Osteoblast (primary cell): ENCODE measurements around the gene TFCP2. TPM values are rescaled to one million over a fixed set of nuclear protein-coding genes. Genes with fewer than 3 reads are reported as not detected.
A peak's percentile ranks its signal among the peaks of the same experiment; 100 is the strongest.

Experiments used
- DNase-seq: peaks from one replicate; pipeline ENCODE4 v3.0.0; 2011; ENCODE audit warnings: low spot score, mixed read lengths; ENCODE audit not compliant: insufficient read length; ENCODE audit errors: missing footprints
- H2AFZ ChIP-seq: 2 replicates; pipeline ENCODE4 v1.6.0; 2011; ENCODE audit warnings: mild to moderate bottlenecking, low read length
- H3K27ac ChIP-seq: 2 replicates; pipeline ENCODE4 v1.5.1; 2011; ENCODE audit warnings: mild to moderate bottlenecking, low read depth, low read length, moderate library complexity
- H3K27me3 ChIP-seq: 2 replicates; pipeline ENCODE4 v1.6.0; 2012; ENCODE audit warnings: mild to moderate bottlenecking, control low read depth, inconsistent platforms, low read length, moderate library complexity; ENCODE audit not compliant: insufficient read depth
- H3K36me3 ChIP-seq: 2 replicates; pipeline ENCODE4 v1.5.1; 2011; ENCODE audit warnings: mild to moderate bottlenecking, low read length, control low read depth, moderate library complexity; ENCODE audit not compliant: insufficient read depth
- H3K4me1 ChIP-seq: 2 replicates; pipeline ENCODE4 v1.5.1; 2011; ENCODE audit warnings: mild to moderate bottlenecking, low read length, control low read depth, moderate library complexity; ENCODE audit not compliant: insufficient read depth
- H3K4me2 ChIP-seq: 2 replicates; pipeline ENCODE4 v1.6.0; 2011; ENCODE audit warnings: mild to moderate bottlenecking, low read length; ENCODE audit not compliant: insufficient read depth
- H3K4me3 ChIP-seq: fragments of 200-600 bp; sonication (generic); 3 replicates; pipeline ENCODE4 v1.5.1; 2012; ENCODE audit warnings: mild to moderate bottlenecking, low read length, inconsistent platforms; ENCODE audit not compliant: insufficient read depth
- H3K79me2 ChIP-seq: 2 replicates; pipeline ENCODE4 v1.6.0; 2012; ENCODE audit warnings: mild to moderate bottlenecking, low read length, control low read depth, inconsistent platforms; ENCODE audit not compliant: insufficient read depth
- H3K9me3 ChIP-seq: 2 replicates; pipeline ENCODE4 v1.5.1; 2011; ENCODE audit warnings: low read depth, low read length, control low read depth
- H4K20me1 ChIP-seq: 2 replicates; pipeline ENCODE4 v1.6.0; 2012; ENCODE audit warnings: mild to moderate bottlenecking, low read length, control low read depth; ENCODE audit not compliant: insufficient read depth
- total RNA-seq: library from RNA; depleted of rRNA; stranded (reverse); fragments of >200 nt; gene quantifications from 2 replicates; pipeline ENCODE4 v1.2.3, GENCODE V29; 2012
- TF ChIP-seq, protein P1 (sequence below): IDR thresholded peaks from 2 replicates; pipeline ENCODE4 v1.5.1; 2011; ENCODE audit warnings: mild to moderate bottlenecking, low read depth, low read length, moderate library complexity; ENCODE audit errors: extremely low read depth

Gene TFCP2
- total RNA-seq, 1 donor = 7.6 TPM

DNA sequence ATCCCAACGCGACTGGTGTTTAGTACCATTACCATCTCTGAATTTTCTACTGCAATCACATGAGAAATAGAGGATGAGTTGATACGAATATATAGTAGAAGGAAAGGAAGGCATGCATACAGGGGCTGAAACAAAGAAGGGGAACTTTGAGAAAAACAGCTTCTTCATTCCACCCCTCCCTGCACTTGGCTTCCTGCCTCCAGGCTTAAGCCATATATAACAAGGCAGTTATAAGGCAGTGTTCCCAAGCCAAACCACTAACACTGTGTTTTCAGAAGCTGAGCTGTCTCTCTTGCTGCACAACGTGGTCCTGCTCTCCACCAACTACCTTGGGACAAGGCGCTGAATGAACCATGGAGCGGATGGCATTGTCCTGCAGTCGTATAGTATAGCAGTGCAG lies 113.8 kb downstream of the TFCP2 start:
- Histone ChIP-seq H3K4me2 (no peak overlapping the region), H4K20me1 (peaks cover 5% of the 10 kb centered on the region), H3K4me1 (peaks cover 3% of the 10 kb centered on the region), H3K79me2 (no peaks in the 10 kb centered on the region), H3K27me3 (no peaks in the 10 kb centered on the region), H3K27ac (no peak overlapping the region), H3K9me3 (no peaks in the 10 kb centered on the region), H2AFZ (no peak overlapping the region), H3K36me3 (peaks cover 78% of the 10 kb centered on the region), H3K4me3 (no peak overlapping the region)
- peak; percentile 75 for DNase-seq
- TF ChIP-seq, protein P1, sequence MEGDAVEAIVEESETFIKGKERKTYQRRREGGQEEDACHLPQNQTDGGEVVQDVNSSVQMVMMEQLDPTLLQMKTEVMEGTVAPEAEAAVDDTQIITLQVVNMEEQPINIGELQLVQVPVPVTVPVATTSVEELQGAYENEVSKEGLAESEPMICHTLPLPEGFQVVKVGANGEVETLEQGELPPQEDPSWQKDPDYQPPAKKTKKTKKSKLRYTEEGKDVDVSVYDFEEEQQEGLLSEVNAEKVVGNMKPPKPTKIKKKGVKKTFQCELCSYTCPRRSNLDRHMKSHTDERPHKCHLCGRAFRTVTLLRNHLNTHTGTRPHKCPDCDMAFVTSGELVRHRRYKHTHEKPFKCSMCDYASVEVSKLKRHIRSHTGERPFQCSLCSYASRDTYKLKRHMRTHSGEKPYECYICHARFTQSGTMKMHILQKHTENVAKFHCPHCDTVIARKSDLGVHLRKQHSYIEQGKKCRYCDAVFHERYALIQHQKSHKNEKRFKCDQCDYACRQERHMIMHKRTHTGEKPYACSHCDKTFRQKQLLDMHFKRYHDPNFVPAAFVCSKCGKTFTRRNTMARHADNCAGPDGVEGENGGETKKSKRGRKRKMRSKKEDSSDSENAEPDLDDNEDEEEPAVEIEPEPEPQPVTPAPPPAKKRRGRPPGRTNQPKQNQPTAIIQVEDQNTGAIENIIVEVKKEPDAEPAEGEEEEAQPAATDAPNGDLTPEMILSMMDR = no peak

DNA sequence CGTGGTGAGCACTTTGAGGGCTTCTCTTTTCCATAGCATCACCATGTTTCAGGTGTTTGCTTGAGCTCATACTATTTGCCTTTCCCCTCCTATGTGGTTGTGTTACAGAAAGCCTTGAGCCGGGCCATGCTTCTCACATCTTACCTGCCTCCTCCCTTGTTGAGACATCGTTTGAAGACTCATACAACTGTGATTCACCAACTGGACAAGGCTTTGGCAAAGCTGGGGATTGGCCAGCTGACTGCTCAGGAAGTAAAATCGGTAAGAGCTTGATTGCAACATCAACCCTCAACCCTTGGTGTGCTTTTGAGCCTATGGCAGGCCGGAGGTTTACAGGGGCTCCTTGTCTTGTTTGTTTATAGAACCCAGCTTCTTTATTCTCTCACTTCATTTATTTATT lies 116.7 kb downstream of the TFCP2 start:
- DNase-seq = peak; percentile 68
- no peak overlapping the region for H3K27ac ChIP-seq
- H3K4me3 ChIP-seq = no peak overlapping the region
- H4K20me1 ChIP-seq = peaks cover 5% of the 10 kb centered on the region
- H3K4me1 ChIP-seq = peaks cover 3% of the 10 kb centered on the region
- H3K36me3 ChIP-seq = peaks cover 54% of the 10 kb centered on the region
- H3K27me3 ChIP-seq = no peaks in the 10 kb centered on the region
- H3K79me2 ChIP-seq = peaks cover 2% of the 10 kb centered on the region
- no peak overlapping the region for H3K4me2 ChIP-seq
- no peaks in the 10 kb centered on the region for H3K9me3 ChIP-seq
- no peak overlapping the region for H2AFZ ChIP-seq
- TF ChIP-seq, protein P1 = no peak

DNA sequence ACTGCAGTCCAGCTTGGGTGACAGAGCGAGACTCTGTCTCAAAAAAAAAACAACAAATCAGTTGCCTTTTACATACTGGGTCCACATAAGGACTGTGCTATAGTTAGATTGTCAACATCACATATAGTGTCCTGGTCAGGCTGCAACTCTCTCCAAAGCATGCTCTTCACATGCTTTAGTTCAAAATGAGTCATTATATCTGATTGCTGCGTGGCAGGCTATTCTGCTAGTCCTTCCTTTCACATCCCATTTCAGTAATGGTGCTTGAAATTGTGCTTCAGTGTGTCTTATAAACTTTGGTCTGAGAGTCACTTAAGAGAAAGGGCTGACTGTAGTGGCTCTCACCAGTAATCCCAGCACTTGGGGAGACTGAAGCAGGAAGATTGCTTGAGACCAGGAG lies 117.9 kb downstream of the TFCP2 start:
- H3K4me3 ChIP-seq = no peak overlapping the region
- H3K9me3 ChIP-seq = no peaks in the 10 kb centered on the region
- peaks cover 3% of the 10 kb centered on the region for H3K4me1 ChIP-seq
- no peak overlapping the region for H3K4me2 ChIP-seq
- H4K20me1 ChIP-seq = peaks cover 5% of the 10 kb centered on the region
- peak; percentile 62 for DNase-seq
- no peak overlapping the region for H2AFZ ChIP-seq
- H3K79me2 ChIP-seq = peaks cover 6% of the 10 kb centered on the region
- TF ChIP-seq, protein P1 = no peak
- H3K27me3 ChIP-seq = no peaks in the 10 kb centered on the region
- H3K27ac ChIP-seq = no peak overlapping the region
- peaks cover 44% of the 10 kb centered on the region for H3K36me3 ChIP-seq

- H3K79me2 ChIP-seq = peaks cover 22% of the 10 kb centered on the region
- H3K27ac ChIP-seq = no peak overlapping the region
- no peak overlapping the region for H3K4me2 ChIP-seq
- TF ChIP-seq, protein P1 = no peak
- H3K4me1 ChIP-seq = peaks cover 18% of the 10 kb centered on the region
- no peak for DNase-seq
- H3K9me3 ChIP-seq = no peaks in the 10 kb centered on the region
- no peaks in the 10 kb centered on the region for H3K27me3 ChIP-seq
- H2AFZ ChIP-seq = no peak overlapping the region
- no peaks in the 10 kb centered on the region for H4K20me1 ChIP-seq
- no peak overlapping the region for H3K4me3 ChIP-seq
- H3K36me3 ChIP-seq = peaks cover 21% of the 10 kb centered on the region
Observed at GRCh38 chr12:51051787-51052186, 121.1 kb downstream of the TFCP2 start.
